Pancreas (tissue), 10 donors: ENCODE data around the gene RERE. TPM values are rescaled to one million over a fixed set of nuclear protein-coding genes. Genes with fewer than 3 reads are reported as not detected.
A peak's percentile ranks its signal among the peaks of the same experiment; 100 is the strongest.

Experiments
- ATAC-seq, 4 donors: fragments of 200-7000 bp; cut with Tn5 transposase; one replicate each; pipeline versions ENCODE4 v1.8.0 to v1.9.1; 2020; ENCODE audit warnings: mild to moderate bottlenecking in 4 of 4, moderate library complexity in 4 of 4
- DNase-seq, 6 donors: peaks; one replicate each; pipeline ENCODE4 v3.0.0-alpha.2; 2020
- FAIRE-seq: peaks from 2 replicates; lab custom pipeline; 2012; peaks lifted over from hg19 to GRCh38; lab: Jason Lieb, UNC
- H3K27ac ChIP-seq, 4 donors: fragments of 200-600 bp; sonication (generic); 1 replicate in 3 of 4; 2 replicates in 1 of 4; pipeline versions ENCODE4 v1.5.0 to v1.8.0; 2020
- H3K27me3 ChIP-seq, 4 donors: fragments of 200-600 bp; one replicate each; pipeline ENCODE4 v1.8.0; 2021
- H3K36me3 ChIP-seq, 3 donors: fragments of 200-600 bp; sonication (generic) in 1 of 3; one replicate each; pipeline versions ENCODE4 v1.5.0 to v1.8.0; 2020 to 2021
- H3K4me1 ChIP-seq, 3 donors: fragments of 200-600 bp; one replicate each; pipeline ENCODE4 v1.8.0; 2021
- H3K4me3 ChIP-seq, 4 donors: fragments of 200-600 bp; sonication (generic) in 2 of 4; one replicate each; pipeline versions ENCODE4 v1.5.0 to v1.8.0; 2020 to 2021
- H3K9me3 ChIP-seq, 4 donors: fragments of 200-600 bp; one replicate each; pipeline ENCODE4 v1.8.0; 2021
- CTCF ChIP-seq, 4 donors: fragments of 200-600 bp; sonication (generic) in 3 of 4; IDR thresholded peaks; one replicate each; pipeline versions ENCODE4 v1.5.0 to v1.8.0; 2021; ENCODE audit warnings: antibody characterized with exemption in 4 of 4
- whole genome bisulfite sequencing, 2 donors: extraction: QIAGEN DNeasy Blood & Tissue Kit; methylation state at CpG; one replicate each; pipeline ENCODE4 v1.1.7; 2013; 5-methylcytosine and 5-hydroxymethylcytosine counted together
- intact Hi-C, 3 donors: fragments of 100-400 bp; cut with DNase I; formaldehyde crosslinking; loops; one replicate each; pipeline versions ENCODE4 v1.11.1 to v1.14.2; 2022
- polyA plus RNA-seq, 2 donors: library from polyadenylated mRNA; stranded (reverse); fragments of 200-250 nt; gene quantifications; one replicate each; pipeline ENCODE4 v1.2.3, GENCODE V29; 2013
- total RNA-seq, 6 donors: library from RNA; stranded (reverse); fragmentation: NEBNext Ultra II Directional in 4 of 6; extraction: Animal tissue kit (Norgen Biotek cat#: 25700) in 4 of 6; gene quantifications; one replicate each; pipeline versions ENCODE4 v1.2.1 to v1.2.4, GENCODE V29; 2021 to 2023
- donor health status: healthy with polysubstance abuse.
- donor health status: DM: no; HTN: no; CAD: no; lungs with moderate emphysema.
- donor health status: DM: no; HTN: no; CAD: no.
- donor health status: control.
- donor health status: control.
- donor health status: Bipolar disorder and iron deficiency.
- donor health status: DM: yes; HTN: yes; CAD: no.
- donor health status: DM: no; HTN: no; CAD: no.
- donor health status: DM: no; HTN: no; CAD: no.
- donor health status: DM: yes; HTN: yes; CAD: no.

The RERE gene
- total and polyA plus RNA-seq, 8 donors: 27.0 to 76.7 (median 50.7) TPM

GRCh38 chr1:8767006-8767405 is 50.4 kb downstream of the RERE start:
- DNase-seq (no peak), FAIRE-seq (no peak), ATAC-seq (no peak)
- 93 to 97% methylated on average over 2 of the region's 2 CpGs for WGBS, 2 donors
- intact Hi-C loops: no loop called here
- Histone ChIP-seq H3K4me1 (peaks cover 0 to 8% (median 0%) of the 10 kb centered on the region in 3 donors), H3K27ac (no peak overlapping the region), H3K4me3 (no peak overlapping the region), H3K27me3 (no peaks in the 10 kb centered on the region), H3K9me3 (no peaks in the 10 kb centered on the region), H3K36me3 (no peaks in the 10 kb centered on the region)
- TF ChIP-seq CTCF (IDR thresholded peaks at IDR 0.05): no peak

- intact Hi-C loops: no loop called here
- TF ChIP-seq CTCF (IDR thresholded peaks at IDR 0.05): no peak
- Histone ChIP-seq H3K4me3 (no peak overlapping the region), H3K4me1 (peaks cover 0 to 8% (median 0%) of the 10 kb centered on the region in 3 donors), H3K27me3 (no peaks in the 10 kb centered on the region), H3K36me3 (no peaks in the 10 kb centered on the region), H3K9me3 (no peaks in the 10 kb centered on the region), H3K27ac (no peak overlapping the region)
- 93 to 96% methylated on average over 3 of the region's 3 CpGs for WGBS, 2 donors
- no peak for DNase-seq
- no peak for FAIRE-seq
- no peak for ATAC-seq
These were observed 52.2 kb downstream of the RERE start for GRCh38 chr1:8765198-8765597.

GRCh38 chr1:8764293-8764937 is 53.0 kb downstream of the RERE start:
- ATAC-seq (no peak), FAIRE-seq (no peak), DNase-seq (no peak)
- Histone ChIP-seq H3K4me3 (no peak overlapping the region), H3K27me3 (no peaks in the 10 kb centered on the region), H3K27ac (no peak overlapping the region), H3K4me1 (peaks cover 0 to 8% (median 0%) of the 10 kb centered on the region in 3 donors), H3K9me3 (no peaks in the 10 kb centered on the region), H3K36me3 (no peaks in the 10 kb centered on the region)
- whole genome bisulfite sequencing, 2 donors: 53 to 55% methylated on average over 4 of the region's 4 CpGs
- intact Hi-C loops: no loop called here
- TF ChIP-seq CTCF (IDR thresholded peaks at IDR 0.05): no peak

GRCh38 chr1:8763888-8764287 is 53.6 kb downstream of the RERE start:
- TF ChIP-seq CTCF (IDR thresholded peaks at IDR 0.05): no peak
- 23 to 31% methylated on average over 4 of the region's 4 CpGs for WGBS, 2 donors
- peak; percentile 31 to 69 (median 52) for ATAC-seq
- Histone ChIP-seq H3K27me3 (no peaks in the 10 kb centered on the region), H3K27ac (no peak overlapping the region), H3K4me1 (peaks cover 0 to 8% (median 0%) of the 10 kb centered on the region in 3 donors), H3K36me3 (no peaks in the 10 kb centered on the region), H3K4me3 (no peak overlapping the region), H3K9me3 (no peaks in the 10 kb centered on the region)
- intact Hi-C loops: no loop called here
- FAIRE-seq: no peak
- DNase-seq: no peak

GRCh38 chr1:8754993-8755392 is 62.4 kb downstream of the RERE start:
- TF ChIP-seq CTCF (IDR thresholded peaks at IDR 0.05): no peak
- DNase-seq (no peak), ATAC-seq (peak in 2 of 4 donors; percentile 44 to 53)

More at GRCh38 chr1:8754993-8755392, 62.4 kb downstream of the RERE start:
- Histone ChIP-seq H3K4me1 (peaks cover 0 to 7% (median 0%) of the 10 kb centered on the region in 3 donors), H3K27ac (no peak overlapping the region), H3K27me3 (no peaks in the 10 kb centered on the region), H3K4me3 (no peak overlapping the region), H3K9me3 (no peaks in the 10 kb centered on the region), H3K36me3 (no peaks in the 10 kb centered on the region)
- intact Hi-C loops: no loop called here
- 72 to 75% methylated on average over 2 of the region's 2 CpGs for WGBS, 2 donors
- FAIRE-seq: peak; percentile 54
